ENCODE results near the gene CDKN1A.
"Not testable (repeated sequence)": the region's sequence is repeated elsewhere in the genome, so short reads cannot be mapped to it uniquely, and the experiment has no call there.

CDKN1A gene

GRCh38 chr6:36699348-36699747 lies 20.8 kb downstream of the CDKN1A start:
- no peak for DNase-seq

DNA sequence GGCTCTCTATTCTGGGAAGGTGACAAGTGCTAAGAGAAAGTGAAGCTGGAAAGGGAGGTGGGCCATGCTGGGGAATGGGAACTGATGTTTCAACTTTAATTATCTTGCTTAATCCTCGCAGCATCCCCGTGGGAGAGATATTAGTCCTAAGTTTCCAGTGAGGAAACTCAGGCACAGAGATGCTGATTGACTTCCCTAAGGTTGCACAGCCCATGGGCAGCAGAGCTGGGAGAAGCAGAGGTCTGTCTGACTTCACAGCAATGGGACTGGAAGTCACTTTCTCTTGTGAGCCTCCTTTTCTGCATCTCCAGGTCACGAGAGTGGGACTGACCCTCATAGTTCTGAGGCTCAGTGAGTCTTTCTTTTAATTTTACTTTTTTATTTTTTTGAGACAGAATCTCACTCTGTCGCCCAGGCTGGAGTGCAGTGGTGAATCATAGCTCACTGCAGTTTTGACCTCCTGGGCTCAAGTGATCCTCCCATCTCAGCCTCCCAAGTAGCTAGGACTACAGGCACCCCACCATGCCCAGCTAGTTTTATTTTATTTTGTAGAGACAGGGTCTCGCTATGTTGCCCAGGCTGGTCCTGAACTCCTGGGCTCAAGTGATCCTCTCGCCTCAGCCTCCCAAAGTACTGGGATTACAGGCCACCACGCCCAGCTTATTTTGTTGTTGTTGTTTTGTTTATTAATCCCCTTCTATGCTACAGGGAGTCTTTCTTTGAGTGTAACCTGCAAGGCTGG lies 21.7 kb downstream of the CDKN1A start:
- DNase-seq: no peak

GRCh38 chr6:36700831-36701230 lies 22.3 kb downstream of the CDKN1A start:
- DNase-seq: no peak

DNA sequence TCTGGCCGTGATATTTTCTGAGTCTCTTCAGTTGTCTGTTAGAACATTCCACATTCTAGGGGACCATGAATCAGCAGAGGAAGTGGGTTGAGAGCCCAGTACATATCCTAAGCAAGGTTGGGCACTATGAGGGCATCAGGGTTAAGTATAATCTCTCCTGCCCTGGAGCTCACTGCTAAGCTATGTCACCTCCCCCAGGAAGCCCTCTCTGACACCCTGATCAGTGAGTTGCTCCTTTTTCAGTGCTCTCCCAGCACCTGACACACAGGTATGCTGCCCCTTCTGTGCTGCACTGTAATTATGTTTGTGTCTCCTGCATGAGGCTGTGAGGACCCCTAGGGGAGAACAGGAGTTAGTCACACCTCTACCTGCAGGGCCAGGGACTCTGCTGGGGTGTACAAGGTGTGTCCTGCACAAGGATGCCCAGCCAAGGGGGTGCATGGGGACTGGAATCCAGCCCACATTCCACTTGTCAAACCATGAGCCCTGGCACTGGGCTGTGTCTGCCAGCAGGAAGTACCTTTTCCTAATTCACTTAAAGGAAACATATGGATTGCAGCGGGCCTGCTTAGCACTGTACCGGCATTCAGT lies 23.0 kb downstream of the CDKN1A start:
- DNase-seq: peak; percentile 44

DNA sequence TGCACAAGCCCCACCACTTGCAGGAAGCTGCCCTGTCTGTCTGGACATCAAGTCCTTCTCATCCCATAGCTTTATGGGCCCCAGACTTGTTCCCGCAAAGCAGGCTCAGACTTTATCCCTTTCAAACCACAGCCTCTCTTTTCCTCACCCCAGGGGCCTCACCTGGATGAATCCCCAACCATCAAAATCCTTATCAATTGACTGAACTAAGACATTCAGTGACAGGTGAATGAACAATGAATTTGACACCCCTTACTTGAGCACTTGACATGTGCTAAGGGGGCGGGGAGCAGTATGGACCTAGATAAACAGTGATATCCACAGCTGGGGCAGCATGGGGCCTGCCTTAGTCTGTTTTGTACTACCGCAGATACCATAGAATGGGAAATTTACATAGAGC lies 24.1 kb downstream of the CDKN1A start:
- DNase-seq: no peak

GRCh38 chr6:36703081-36703606 lies 24.6 kb downstream of the CDKN1A start:
- DNase-seq: no peak

GRCh38 chr6:36703982-36704381 lies 25.5 kb downstream of the CDKN1A start:
- no peak for DNase-seq

DNA sequence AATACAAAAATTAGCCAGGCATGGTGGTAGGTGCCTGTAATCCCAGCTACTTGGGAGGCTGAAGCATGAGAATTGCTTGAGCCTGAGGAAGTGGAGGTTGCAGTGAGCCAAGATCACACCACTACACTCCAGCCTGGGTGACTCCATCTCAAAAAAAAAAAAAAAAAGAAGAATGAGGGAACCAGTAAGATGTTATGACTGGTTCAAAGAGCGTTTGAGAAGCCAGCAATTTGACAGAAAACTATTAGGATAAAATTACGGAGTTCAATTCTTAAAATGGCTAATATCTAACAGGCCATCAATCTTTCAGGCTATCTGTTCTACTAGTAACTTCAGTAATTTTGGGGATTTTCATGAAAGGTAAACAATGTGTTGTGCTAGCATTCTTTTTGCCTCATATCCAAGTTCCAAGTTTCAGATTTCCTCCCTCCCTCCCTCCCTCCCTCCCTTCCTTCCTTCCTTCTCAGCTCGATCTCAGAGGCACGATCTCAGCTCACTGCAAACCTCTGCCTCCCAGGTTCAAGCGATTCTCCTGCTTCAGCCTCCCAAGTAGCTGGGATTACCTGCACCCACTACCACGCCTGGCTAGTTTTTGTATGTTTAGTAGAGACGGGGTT lies 26.6 kb downstream of the CDKN1A start:
- DNase-seq: not testable (repeated sequence)

GRCh38 chr6:36706339-36706738 lies 27.8 kb downstream of the CDKN1A start:
- DNase-seq: no peak

DNA sequence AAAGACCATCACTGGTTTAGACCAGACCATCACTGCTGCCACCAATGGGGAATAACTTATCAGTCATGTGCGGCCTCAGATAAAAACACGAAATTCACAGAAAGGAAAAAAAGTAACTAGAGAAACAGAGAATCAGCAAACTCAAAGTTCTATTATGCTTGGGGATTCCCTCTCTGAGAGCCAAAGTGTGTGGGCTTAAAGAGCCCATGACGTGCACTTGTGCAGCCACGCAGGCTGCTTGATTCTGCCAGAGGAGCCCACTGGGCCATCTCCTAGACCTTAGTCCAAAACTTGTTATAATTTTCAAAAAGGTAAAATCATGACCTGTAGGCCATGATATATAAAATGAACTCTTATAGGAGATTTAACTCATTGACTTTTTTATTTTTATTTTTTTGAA lies 34.3 kb downstream of the CDKN1A start:
- no peak for DNase-seq

DNA sequence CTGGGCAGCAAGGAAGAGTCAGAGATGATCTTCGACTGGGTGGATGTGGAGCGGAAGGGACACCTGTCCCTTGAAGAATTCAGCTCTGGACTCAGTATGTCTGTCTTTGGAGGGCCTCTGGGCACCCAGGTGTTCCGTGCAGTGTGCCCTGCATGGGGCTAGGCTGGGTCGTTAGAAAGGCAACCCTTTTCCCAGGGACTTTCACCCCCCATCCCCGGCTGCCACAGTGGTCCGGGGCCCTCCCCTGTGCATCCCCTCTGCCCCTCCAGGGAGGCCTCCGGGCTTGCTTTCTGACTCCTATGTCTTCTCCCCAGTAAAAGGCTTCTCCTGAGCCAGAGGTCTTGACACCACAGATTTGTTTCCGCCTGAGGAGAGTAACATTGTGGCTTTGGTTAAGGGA lies 35.3 kb downstream of the CDKN1A start:
- DNase-seq: no peak

- DNase-seq: no peak
Observed at GRCh38 chr6:36714511-36714910, 36.0 kb downstream of the CDKN1A start.

DNA sequence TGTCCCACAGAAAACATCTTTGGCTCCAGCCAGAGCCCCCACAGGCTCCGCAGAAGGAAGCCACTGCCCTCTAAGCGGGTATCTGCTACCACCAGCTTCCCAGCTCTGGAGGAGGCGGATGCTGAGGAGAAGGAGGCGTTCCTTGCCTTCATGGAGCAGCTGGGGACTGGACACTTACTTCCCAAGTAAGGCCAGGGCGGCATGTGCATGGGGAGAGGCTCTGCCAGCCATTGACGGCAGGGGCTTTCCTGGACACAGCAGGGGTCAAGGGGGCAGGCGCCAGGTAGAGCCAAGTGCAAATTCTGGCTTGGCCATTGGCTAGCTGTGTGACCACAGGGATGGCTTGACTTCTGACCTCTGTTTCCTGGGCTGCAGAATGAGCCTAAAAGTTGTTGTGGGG lies 37.0 kb downstream of the CDKN1A start:
- DNase-seq: no peak

DNA sequence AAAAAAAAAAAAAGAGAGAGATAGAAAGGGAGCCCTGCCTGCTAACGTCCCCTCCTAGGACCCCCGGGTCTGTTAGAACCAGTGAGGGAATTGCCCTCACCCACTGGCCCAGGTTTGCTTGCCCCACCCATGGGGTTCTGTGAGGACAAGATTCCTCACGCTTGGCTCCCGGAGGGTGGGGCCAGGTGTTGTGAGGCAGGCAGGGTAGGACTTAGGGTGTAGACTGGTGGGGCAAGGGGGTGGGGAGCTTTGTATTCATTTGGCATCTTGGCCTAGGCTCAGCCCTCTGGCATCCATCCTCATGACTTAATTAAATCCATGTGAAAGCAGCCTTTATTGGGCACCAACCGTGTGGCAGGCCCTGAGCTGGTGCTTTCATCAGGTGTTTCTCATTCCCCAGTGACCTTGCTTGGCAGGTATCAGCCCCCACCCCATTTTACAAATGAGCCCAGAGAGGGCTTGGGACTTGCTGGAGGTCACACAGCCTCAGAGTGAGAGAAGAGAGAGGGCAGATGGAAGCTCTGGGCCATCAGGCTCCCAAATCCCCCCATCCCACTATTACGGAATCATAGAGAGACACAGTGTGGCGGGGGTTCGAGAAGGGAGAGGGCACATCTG lies 38.1 kb downstream of the CDKN1A start:
- no peak for DNase-seq

DNA sequence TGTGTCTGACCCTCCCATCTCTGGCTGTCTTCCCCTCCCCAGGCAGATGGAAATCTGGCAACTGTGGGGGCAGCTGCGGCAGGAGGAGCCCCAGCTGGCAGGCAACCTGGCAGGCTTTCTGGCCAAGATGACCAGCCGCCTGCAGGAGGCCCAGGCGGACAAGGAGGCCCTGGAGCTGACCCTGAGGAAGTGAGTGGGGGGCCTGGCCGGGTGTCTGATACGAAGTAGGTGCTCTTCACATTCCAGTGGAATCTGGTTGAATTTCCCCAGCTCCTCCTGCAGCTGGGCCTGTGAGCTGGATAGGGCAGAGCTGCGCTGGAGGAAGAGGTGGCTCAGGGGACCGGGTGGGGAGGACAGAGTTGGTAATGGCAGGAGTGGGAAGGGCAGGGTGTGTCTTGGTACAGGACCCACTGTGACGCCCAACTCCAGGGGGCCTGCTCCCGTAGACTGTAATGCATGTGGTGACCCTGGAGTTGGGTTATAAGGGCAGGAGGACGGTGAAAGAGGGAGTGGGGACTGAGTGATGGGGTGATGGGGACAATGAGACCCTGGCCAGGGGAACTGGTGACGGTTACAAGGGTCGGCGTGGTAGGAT lies 38.8 kb downstream of the CDKN1A start:
- DNase-seq: no peak

- no peak for DNase-seq
Observed at GRCh38 chr6:36717871-36718540, 39.5 kb downstream of the CDKN1A start.

DNA sequence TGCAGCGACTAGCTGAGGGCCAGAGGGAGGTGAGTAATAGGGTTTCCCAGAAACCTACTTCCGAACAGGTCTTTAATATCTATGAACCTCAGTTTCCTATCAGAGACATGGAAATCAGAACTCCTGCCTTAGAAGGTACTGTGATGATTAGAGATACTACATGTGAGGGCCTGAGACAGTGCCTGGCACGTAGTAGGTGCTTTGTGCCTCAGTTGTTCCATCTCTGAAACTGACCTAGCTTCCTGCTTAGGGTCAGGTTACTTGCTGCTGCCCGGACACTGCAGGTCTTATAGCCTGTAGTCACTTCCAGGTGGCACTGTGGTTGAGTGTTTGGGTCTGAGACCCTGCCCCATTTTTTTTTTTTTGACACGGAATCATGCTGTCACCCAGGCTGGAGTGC lies 40.0 kb downstream of the CDKN1A start:
- no peak for DNase-seq

- DNase-seq: no peak
Observed at GRCh38 chr6:36719126-36719525, 40.6 kb downstream of the CDKN1A start.

DNA sequence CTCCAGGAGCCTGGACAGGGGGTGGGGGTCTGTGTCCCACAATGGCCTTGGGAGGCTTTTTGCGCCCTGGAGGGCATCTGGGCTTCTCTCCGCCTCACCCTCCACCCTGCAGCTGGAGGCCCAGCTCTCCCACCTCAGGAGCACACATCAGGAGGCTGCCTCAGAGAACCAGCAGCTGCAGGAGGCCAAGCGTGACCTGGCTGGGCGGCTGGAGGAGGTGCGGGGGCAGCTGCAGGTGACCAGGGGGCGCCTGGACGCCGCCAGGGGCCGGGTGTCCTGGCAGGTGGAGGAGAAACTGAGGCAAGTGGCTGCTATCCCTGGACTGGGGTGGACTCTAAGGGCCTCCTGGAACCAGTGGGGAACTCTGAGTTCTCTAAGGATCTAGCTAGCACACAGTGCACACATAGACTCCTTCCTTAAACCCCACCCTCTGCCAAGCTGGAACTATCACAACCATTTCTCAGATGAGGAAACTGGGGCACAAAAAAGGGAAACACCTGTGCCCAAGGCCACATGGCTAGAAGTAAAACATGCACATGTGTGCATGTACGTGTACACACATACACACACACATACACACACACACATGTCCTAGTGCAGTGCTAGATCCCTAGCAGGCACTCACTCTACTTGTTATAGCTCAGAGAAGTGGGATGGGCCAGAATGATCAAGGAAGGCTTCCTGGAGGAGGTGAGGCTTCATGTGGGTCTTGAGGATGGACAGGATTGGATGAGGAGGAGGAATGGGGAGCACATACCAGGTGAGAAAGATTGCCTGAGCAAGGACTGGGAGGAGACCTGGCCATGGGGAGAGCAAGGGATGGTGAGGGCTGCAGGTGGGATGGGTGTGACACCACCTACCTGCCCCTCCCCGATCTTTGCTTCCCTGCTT lies 42.0 kb downstream of the CDKN1A start:
- no peak for DNase-seq

- no peak for DNase-seq
Observed at GRCh38 chr6:36721369-36722140, 43.0 kb downstream of the CDKN1A start.

DNA sequence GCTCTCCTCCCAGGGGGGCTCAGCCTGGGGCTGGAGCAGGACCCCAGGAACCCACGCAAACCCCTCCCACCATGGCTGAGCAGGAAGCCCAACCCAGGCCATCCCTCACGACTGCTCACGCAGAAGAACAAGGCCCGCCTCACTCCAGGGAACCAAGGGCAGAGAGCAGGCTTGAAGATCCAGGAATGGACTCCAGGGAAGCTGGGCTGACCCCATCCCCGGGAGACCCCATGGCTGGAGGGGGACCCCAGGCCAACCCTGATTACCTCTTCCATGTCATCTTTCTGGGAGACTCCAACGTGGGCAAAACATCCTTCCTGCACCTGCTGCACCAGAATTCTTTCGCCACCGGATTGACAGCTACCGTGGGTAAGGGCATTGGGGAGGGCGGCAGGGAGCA lies 43.9 kb downstream of the CDKN1A start:
- DNase-seq: no peak

Measured in hematopoietic multipotent progenitor cell treated with erythropoietin and hydrocortisone succinate and interleukin-3 and kit ligand, for 6 days (in vitro differentiated cells).